GM12801 (cell line): ENCODE measurements around the gene VCX2.
"Not testable (repeated sequence)": the region's sequence is repeated elsewhere in the genome, so short reads cannot be mapped to it uniquely, and the experiment has no call there.

Source experiments
- CTCF ChIP-seq: IDR thresholded peaks from one replicate; pipeline ENCODE4 v1.5.1; 2011; ENCODE audit warnings: control low read depth; ENCODE audit not compliant: insufficient read length; ENCODE audit errors: extremely low read depth

The VCX2 gene

GRCh38 chrX:8171169-8171568 is at the start of gene VCX2:
Gene VCX2, minus strand, starts transcription at chrX:8171267. Its CDS starts 624 bp downstream, at chrX:8170643.
- TF ChIP-seq CTCF = not testable (repeated sequence)

GRCh38 chrX:8204943-8205342 is 33.9 kb upstream of the VCX2 start:
- no peak for TF ChIP-seq CTCF

- TF ChIP-seq CTCF = no peak
These were observed 33.3 kb upstream of the VCX2 start for GRCh38 chrX:8204169-8204935.

GRCh38 chrX:8201896-8202331 is 30.8 kb upstream of the VCX2 start:
- no peak for TF ChIP-seq CTCF

GRCh38 chrX:8196776-8197175 is 25.7 kb upstream of the VCX2 start:
- no peak for TF ChIP-seq CTCF

GRCh38 chrX:8194216-8194615 is 23.1 kb upstream of the VCX2 start:
- TF ChIP-seq CTCF = no peak

GRCh38 chrX:8192276-8192675 is 21.2 kb upstream of the VCX2 start:
- TF ChIP-seq CTCF = no peak

- TF ChIP-seq CTCF = no peak
These were observed 20.0 kb upstream of the VCX2 start for GRCh38 chrX:8191022-8191421.
